HCT116 (cell line): Measurements from ENCODE around the gene NCKAP5. TPM values are rescaled to one million over a fixed set of nuclear protein-coding genes. Genes with fewer than 3 reads are reported as not detected.

Source experiments
- ATAC-seq: fragments of 200-7000 bp; cut with Tn5 transposase; 2 replicates; pipeline ENCODE4 v1.9.1; 2020; ENCODE audit warnings: mild to moderate bottlenecking, moderate library complexity
- BruUV-seq: library from RNA; stranded (reverse); fragments of 400-500 nt; replicated peaks from 2 replicates; lab custom pipeline; 2021; lab: Mats Ljungman, UMichigan
- CTCF ChIA-PET: fragments of 300-600 bp; sonication (Branson Sonifier 250); formaldehyde crosslinking; loops from one replicate; lab custom pipeline; 2021; ENCODE audit warnings: antibody characterized with exemption; lab: Charles Lee
- POLR2A ChIA-PET: fragments of 300-600, 350-600 bp; sonication (Branson Sonifier 250); formaldehyde crosslinking; loops from one replicate; lab custom pipeline; 2021; ENCODE audit warnings: antibody characterized with exemption; lab: Charles Lee
- RAD21 ChIA-PET, 2 experiments: fragments of 300-600 bp; sonication (Branson Sonifier 250); formaldehyde crosslinking; loops; one replicate each; lab custom pipeline; 2023; ENCODE audit warnings: low total read pairs in 2 of 2; ENCODE audit not compliant: uncharacterized antibody in 2 of 2, unreplicated experiment in 2 of 2, low non-redundant PET in 1 of 2; lab: Charles Lee
- DNase-seq: peaks from one replicate; pipeline ENCODE4 v3.0.0-alpha.2; 2010; ENCODE audit warnings: low read depth, low spot score
- H2AFZ ChIP-seq: fragments of 200-600 bp; shearing (Covaris generic), sonication (generic); 2 replicates; pipeline ENCODE4 v1.6.1; 2017; ENCODE audit warnings: low read depth, mixed run types, mixed read lengths, antibody characterized with exemption, low read length; ENCODE audit not compliant: poor library complexity, severe bottlenecking
- H3K27ac ChIP-seq: 2 replicates; pipeline ENCODE4 v1.5.1; 2012; ENCODE audit warnings: low read depth, low read length
- H3K27me3 ChIP-seq: fragments of 200-600 bp; sonication (generic); 2 replicates; pipeline ENCODE4 v1.6.1; 2016; ENCODE audit warnings: mixed run types, low read length, mixed read lengths; ENCODE audit not compliant: insufficient read depth
- H3K36me3 ChIP-seq, 2 experiments: fragments of 200-500 bp in 1 of 2; fragments of 200-600 bp in 1 of 2; sonication (Bioruptor generic) in 1 of 2; sonication (generic) in 1 of 2; 2 replicates each; pipeline versions ENCODE4 v1.5.1 to v1.6.1; 2014 to 2016; ENCODE audit warnings: low read length in 2 of 2, inconsistent platforms in 1 of 2, mixed read lengths in 1 of 2, mixed run types in 1 of 2; ENCODE audit not compliant: insufficient read depth in 2 of 2, control insufficient read depth in 1 of 2
- H3K4me1 ChIP-seq, 2 experiments: fragments of 200-600 bp in 1 of 2; sonication (generic) in 1 of 2; 2 replicates each; pipeline versions ENCODE4 v1.5.1 to v1.6.1; 2012 to 2017; ENCODE audit warnings: low read length in 2 of 2, inconsistent platforms in 1 of 2, mild to moderate bottlenecking in 1 of 2, mixed read lengths in 1 of 2, mixed run types in 1 of 2, moderate library complexity in 1 of 2; ENCODE audit not compliant: insufficient read depth in 2 of 2, control insufficient read depth in 1 of 2
- H3K4me2 ChIP-seq: fragments of 200-600 bp; sonication (generic); 2 replicates; pipeline ENCODE4 v1.6.1; 2017; ENCODE audit warnings: mixed run types, low read length, mixed read lengths
- H3K4me3 ChIP-seq, 2 experiments: fragments of 200-600 bp in 1 of 2; sonication (generic) in 1 of 2; replicated peaks in 1 of 2; 2 replicates each; pipeline ENCODE4 v1.5.1; 2011 to 2016; ENCODE audit warnings: low read length in 2 of 2, control low read depth in 1 of 2, low read depth in 1 of 2, mild to moderate bottlenecking in 1 of 2, mixed read lengths in 1 of 2, mixed run types in 1 of 2
- H3K79me2 ChIP-seq: fragments of 200-600 bp; sonication (generic); 2 replicates; pipeline ENCODE4 v1.6.1; 2017; ENCODE audit warnings: mild to moderate bottlenecking, mixed run types, low read length, moderate library complexity, mixed read lengths; ENCODE audit not compliant: insufficient read depth
- H3K9ac ChIP-seq: fragments of 200-600 bp; sonication (generic); 2 replicates; pipeline ENCODE4 v1.6.1; 2016; ENCODE audit warnings: low read length, mixed read lengths
- H3K9me2 ChIP-seq: fragments of 200-600 bp; sonication (generic), shearing (Covaris generic); 2 replicates; pipeline ENCODE4 v1.6.1; 2017; ENCODE audit warnings: mixed run types, mild to moderate bottlenecking, moderate library complexity; ENCODE audit not compliant: insufficient read depth
- H3K9me3 ChIP-seq, 2 experiments: fragments of 200-500 bp in 1 of 2; fragments of 200-600 bp in 1 of 2; sonication (Bioruptor generic) in 1 of 2; sonication (generic) in 1 of 2; 2 replicates each; pipeline ENCODE4 v1.6.1; 2014 to 2017; ENCODE audit warnings: low read length in 2 of 2, mixed read lengths in 2 of 2, inconsistent platforms in 1 of 2, low read depth in 1 of 2, mild to moderate bottlenecking in 1 of 2, mixed run types in 1 of 2, moderate library complexity in 1 of 2; ENCODE audit not compliant: control insufficient read depth in 1 of 2, insufficient read depth in 1 of 2
- H4K20me1 ChIP-seq: fragments of 200-600 bp; sonication (generic), shearing (Covaris generic); 2 replicates; pipeline ENCODE4 v1.6.1; 2017; ENCODE audit warnings: mixed run types, mild to moderate bottlenecking, moderate library complexity; ENCODE audit not compliant: insufficient read depth
- ATF3 ChIP-seq: IDR thresholded peaks from 2 replicates; pipeline ENCODE4 v1.6.1; 2012
- CBX3 ChIP-seq: IDR thresholded peaks from 2 replicates; pipeline ENCODE4 v1.6.1; 2012; ENCODE audit warnings: low read depth
- CEBPB ChIP-seq: IDR thresholded peaks from 2 replicates; pipeline ENCODE4 v1.6.1; 2012; ENCODE audit warnings: low read depth
- CTCF ChIP-seq, 3 experiments: fragments of 200-600 bp in 1 of 3; sonication (generic) in 1 of 3; IDR thresholded peaks in 2 of 3; conservative IDR thresholded peaks in 1 of 3; 2 replicates each; pipeline ENCODE4 v1.5.1; 2012 to 2017; ENCODE audit warnings: low read depth in 2 of 3, low read length in 2 of 3, antibody characterized with exemption in 1 of 3, borderline replicate concordance in 1 of 3, control low read depth in 1 of 3, mild to moderate bottlenecking in 1 of 3, mixed read lengths in 1 of 3, mixed run types in 1 of 3, moderate library complexity in 1 of 3; ENCODE audit not compliant: insufficient read depth in 1 of 3
- EGR1 ChIP-seq: IDR thresholded peaks from 2 replicates; pipeline ENCODE4 v1.6.1; 2012; ENCODE audit warnings: low read depth
- ELF1 ChIP-seq: IDR thresholded peaks from 2 replicates; pipeline ENCODE4 v1.6.1; 2012; ENCODE audit warnings: low read depth, borderline replicate concordance
- EZH2 ChIP-seq: fragments of 200-600 bp; sonication (generic); IDR thresholded peaks from 2 replicates; pipeline ENCODE4 v1.6.1; 2017; ENCODE audit warnings: antibody characterized with exemption, mixed run types
- EZH2phosphoT487 ChIP-seq: fragments of 200-600 bp; IDR thresholded peaks from 2 replicates; pipeline ENCODE4 v1.6.1; 2018; ENCODE audit warnings: antibody characterized with exemption, borderline replicate concordance
- POLR2A ChIP-seq: IDR thresholded peaks from 2 replicates; pipeline ENCODE4 v1.7.0; 2011; ENCODE audit warnings: borderline replicate concordance; ENCODE audit not compliant: insufficient read depth, insufficient read length; ENCODE audit errors: extremely low read depth
- POLR2AphosphoS5 ChIP-seq: IDR thresholded peaks from 2 replicates; pipeline ENCODE4 v1.6.1; 2011; ENCODE audit warnings: mild to moderate bottlenecking, low read depth, low read length, moderate library complexity
- RAD21 ChIP-seq: IDR thresholded peaks from 2 replicates; pipeline ENCODE4 v1.6.1; 2012; ENCODE audit warnings: low read depth, mild to moderate bottlenecking
- SIN3A ChIP-seq: IDR thresholded peaks from 2 replicates; pipeline ENCODE4 v1.6.1; 2012; ENCODE audit warnings: low read depth
- SRF ChIP-seq: IDR thresholded peaks from 2 replicates; pipeline ENCODE4 v1.6.1; 2012; ENCODE audit warnings: low read depth
- YY1 ChIP-seq: IDR thresholded peaks from 2 replicates; pipeline ENCODE4 v1.6.1; 2011; ENCODE audit warnings: low read length, low read depth, moderate library complexity, mild to moderate bottlenecking; ENCODE audit not compliant: insufficient replicate concordance; ENCODE audit errors: extremely low read depth
- ZFX ChIP-seq: fragments of 450-650 bp; IDR thresholded peaks from 2 replicates; pipeline ENCODE4 v1.6.1; 2017
- ZNF274 ChIP-seq: fragments of 200-500 bp; sonication (Bioruptor generic); IDR thresholded peaks from 2 replicates; pipeline ENCODE4 v1.6.1; 2014; ENCODE audit warnings: mild to moderate bottlenecking, low read depth, low read length, inconsistent platforms
- intact Hi-C: fragments of 100-400 bp; cut with micrococcal nuclease; formaldehyde crosslinking; loops from 2 replicates; pipeline ENCODE4 v1.10.0; 2022
- total RNA-seq: library from RNA; stranded (reverse); gene quantifications from one replicate; pipeline ENCODE4 v1.2.1, GENCODE V29; 2021; ENCODE audit not compliant: unreplicated experiment

Gene NCKAP5
- total RNA-seq, 1 experiment from 2014 or later = 0.30 TPM

GRCh38 chr2:132910432-132910831 is 657.8 kb downstream of the NCKAP5 start:
- Histone ChIP-seq H3K9me2 (no peaks in the 10 kb centered on the region), H3K4me2 (no peak overlapping the region), H3K9ac (no peak overlapping the region), H3K27ac (no peak overlapping the region), H2AFZ (no peak overlapping the region), H3K36me3 (no peaks in the 10 kb centered on the region), H3K4me1 (no peaks in the 10 kb centered on the region), H3K27me3 (no peaks in the 10 kb centered on the region), H3K4me3 (no peak overlapping the region), H3K79me2 (no peaks in the 10 kb centered on the region), H3K9me3 (no peaks in the 10 kb centered on the region), H4K20me1 (no peaks in the 10 kb centered on the region)
- intact Hi-C loops = no loop called here
- ChIA-PET CTCF (no interaction called here), POLR2A (no interaction called here), RAD21 (no interaction called here)
- no peak for ATAC-seq
- TF ChIP-seq EGR1 (no peak), SIN3A (no peak), EZH2 (no peak), CEBPB (no peak), RAD21 (no peak), ZFX (no peak), EZH2phosphoT487 (no peak), SRF (no peak), CBX3 (no peak), YY1 (no peak), POLR2A (no peak), ATF3 (no peak)
- no peak for DNase-seq
- BruUV-seq = no TSS peak

- no peak for ATAC-seq
- H3K79me2 ChIP-seq = no peaks in the 10 kb centered on the region
- H3K27ac ChIP-seq = no peak overlapping the region
- intact Hi-C loops = loop anchor here (5.0 kb wide), 1 partner anchor 107 kb away; no protein-coding TSS in a partner anchor
- H2AFZ ChIP-seq = no peak overlapping the region
- H3K4me1 ChIP-seq = no peaks in the 10 kb centered on the region
- H3K4me2 ChIP-seq = no peak overlapping the region
- no peak overlapping the region for H3K4me3 ChIP-seq
- no TSS peak for BruUV-seq
- H3K9me2 ChIP-seq = no peaks in the 10 kb centered on the region
- RAD21 ChIA-PET = no interaction called here
- H4K20me1 ChIP-seq = no peaks in the 10 kb centered on the region
- TF ChIP-seq POLR2AphosphoS5 (no peak), RAD21 (no peak), ZNF274 (no peak), YY1 (no peak), CTCF (IDR thresholded peaks at IDR 0.05 in 2 of 3, conservative IDR thresholded peaks at IDR 0.05 in 1 of 3; ENCODE audit: borderline replicate concordance in 1 of 3, insufficient read depth in 1 of 3, low read depth in 2 of 3, low read length in 2 of 3) (no peak), ELF1 (no peak)
- CTCF ChIA-PET = no interaction called here
- POLR2A ChIA-PET = no interaction called here
- DNase-seq = no peak
- no peaks in the 10 kb centered on the region for H3K36me3 ChIP-seq
- no peaks in the 10 kb centered on the region for H3K9me3 ChIP-seq
- H3K27me3 ChIP-seq = no peaks in the 10 kb centered on the region
- H3K9ac ChIP-seq = no peak overlapping the region
Observed at GRCh38 chr2:132909427-132909826, 658.8 kb downstream of the NCKAP5 start.
